Panc1 (cell line): ENCODE data around the gene FSD1. TPM values are rescaled to one million over a fixed set of nuclear protein-coding genes. Genes with fewer than 3 reads are reported as not detected.
A peak's percentile ranks its signal among the peaks of the same experiment; 100 is the strongest.

Source experiments
- ATAC-seq: fragments of 200-7000 bp; cut with Tn5 transposase; 2 replicates; pipeline ENCODE4 v1.9.1; 2020; ENCODE audit warnings: mild to moderate bottlenecking, moderate library complexity
- Bru-seq: library from RNA; stranded (reverse); fragments of 400-500 nt; gene quantifications from one replicate; lab custom pipeline; 2021; lab: Mats Ljungman, UMichigan
- BruChase-seq, 2 experiments: library from RNA; stranded (reverse); fragments of 400-500 nt; gene quantifications; one replicate each; lab custom pipeline; 2021; lab: Mats Ljungman, UMichigan
- BruUV-seq: library from RNA; stranded (reverse); fragments of 400-500 nt; replicated peaks from 2 replicates; lab custom pipeline; 2021; lab: Mats Ljungman, UMichigan
- CTCF ChIA-PET: fragments of 300-600 bp; sonication (Branson Sonifier 250); formaldehyde crosslinking; loops from one replicate; lab custom pipeline; 2022; ENCODE audit warnings: antibody characterized with exemption; lab: Charles Lee
- POLR2A ChIA-PET: fragments of 300-600 bp; sonication (Branson Sonifier 250); formaldehyde crosslinking; loops from one replicate; lab custom pipeline; 2022; ENCODE audit warnings: antibody characterized with exemption; lab: Charles Lee
- DNase-seq: peaks from one replicate; pipeline ENCODE4 v3.0.0-alpha.2; 2010; ENCODE audit warnings: low read depth, low spot score
- H3K27ac ChIP-seq: 2 replicates; pipeline ENCODE4 v1.5.1; 2011; ENCODE audit warnings: mild to moderate bottlenecking, low read length, inconsistent platforms
- H3K27me3 ChIP-seq: fragments of 200-500 bp; sonication (Bioruptor generic); 2 replicates; pipeline ENCODE4 v1.6.0; 2014; ENCODE audit warnings: low read length, inconsistent platforms; ENCODE audit not compliant: control insufficient read depth, insufficient read depth
- H3K36me3 ChIP-seq: fragments of 200-500 bp; sonication (Bioruptor generic); 2 replicates; pipeline ENCODE4 v1.5.1; 2014; ENCODE audit warnings: inconsistent platforms, mild to moderate bottlenecking, low read length, moderate library complexity; ENCODE audit not compliant: control insufficient read depth, insufficient read depth
- H3K4me1 ChIP-seq: 2 replicates; pipeline ENCODE4 v1.5.1; 2011; ENCODE audit warnings: inconsistent platforms, mild to moderate bottlenecking, low read length, moderate library complexity; ENCODE audit not compliant: control insufficient read depth, insufficient read depth
- H3K4me3 ChIP-seq, 2 experiments: 2 replicates each; pipeline ENCODE4 v1.5.1; 2011 to 2012; ENCODE audit warnings: low read depth in 2 of 2, low read length in 2 of 2, mild to moderate bottlenecking in 2 of 2, inconsistent platforms in 1 of 2, moderate library complexity in 1 of 2
- H3K9me3 ChIP-seq: fragments of 200-500 bp; sonication (Bioruptor generic); 2 replicates; pipeline ENCODE4 v1.5.1; 2014; ENCODE audit warnings: low read depth, mild to moderate bottlenecking, inconsistent platforms, low read length, moderate library complexity; ENCODE audit not compliant: control insufficient read depth, insufficient read depth
- CTCF ChIP-seq: fragments of 450-650 bp; IDR thresholded peaks from 2 replicates; pipeline ENCODE4 v1.5.1; 2017; ENCODE audit warnings: mild to moderate bottlenecking
- POLR2AphosphoS5 ChIP-seq: IDR thresholded peaks from 2 replicates; pipeline ENCODE4 v1.6.1; 2012; ENCODE audit warnings: mild to moderate bottlenecking, low read depth, low read length, moderate library complexity
- SIN3A ChIP-seq: IDR thresholded peaks from 2 replicates; pipeline ENCODE4 v1.6.1; 2012; ENCODE audit warnings: low read depth, mild to moderate bottlenecking, low read length, moderate library complexity, borderline replicate concordance; ENCODE audit not compliant: insufficient read depth
- TCF7L2 ChIP-seq: IDR thresholded peaks from 2 replicates; pipeline ENCODE4 v1.6.1; 2011; ENCODE audit warnings: mild to moderate bottlenecking, low read depth, low read length, inconsistent platforms
- in situ Hi-C: cut with HindIII; loops from 2 replicates; pipeline ENCODE4 v1.10.0; 2016; ENCODE audit warnings: low sequenced_read_pairs, low pct_unique_long_range_greater_than_20kb
- intact Hi-C: fragments of 100-400 bp; cut with micrococcal nuclease; formaldehyde crosslinking; loops from one replicate; pipeline ENCODE4 v1.10.0; 2022; ENCODE audit not compliant: unreplicated experiment
- long read RNA-seq: library from polyadenylated mRNA; unstranded; transcript quantifications from one replicate; pipeline ENCODE4 v2.0.0, GENCODE V29; 2021; ENCODE audit not compliant: unreplicated experiment
- polyA plus RNA-seq: library from polyadenylated mRNA; unstranded; fragments of >200 nt; gene quantifications from one replicate; pipeline ENCODE4 v1.2.1, GENCODE V29; 2012; ENCODE audit warnings: missing spikeins; ENCODE audit not compliant: insufficient read length
- total RNA-seq: library from RNA; stranded (reverse); gene quantifications from one replicate; pipeline ENCODE4 v1.2.1, GENCODE V29; 2021; ENCODE audit not compliant: unreplicated experiment
- TF ChIP-seq, protein P1 (sequence below), 2 experiments: IDR thresholded peaks; 2 replicates each; pipeline ENCODE4 v1.6.1; 2011 to 2012; ENCODE audit warnings: low read depth in 2 of 2, control low read depth in 1 of 2, low read length in 1 of 2, mild to moderate bottlenecking in 1 of 2, moderate library complexity in 1 of 2; ENCODE audit not compliant: insufficient read depth in 1 of 2

Gene FSD1
- total RNA-seq (12.1 TPM), Bru-seq, nascent RNA (percentile 43 among the genes with signal in this experiment), BruChase-seq, experiment 1, labeled RNA remaining after a 2-hour chase (percentile 49 among the genes with signal in this experiment), BruChase-seq, experiment 2, labeled RNA remaining after a 6-hour chase (percentile 49 among the genes with signal in this experiment)
- 31.9 TPM for polyA plus RNA-seq
- long read RNA-seq, transcript FSD1-201 (13 exons, 1,831 nt) = major isoform, 16 of 23 reads
- long read RNA-seq, partial matches to known transcripts = 1 of 23 reads
- long read RNA-seq, other reads (novel, unspliced or antisense) = 6 of 23 reads

GRCh38 chr19:4304538-4305256 lies at the start of gene FSD1:
TSS of gene FSD1 (plus strand) at chr19:4304598. CDS start at chr19:4304747, 149 bp downstream.
- Histone ChIP-seq H3K4me1 (peaks cover 5% of the 10 kb centered on the region), H3K9me3 (no peaks in the 10 kb centered on the region), H3K27ac (no peak within 1 kb of the TSS), H3K36me3 (no peaks in the 10 kb centered on the region), H3K4me3 (peak within 1 kb of the TSS; percentile 21 to 37; a peak in 3 of 4 replicates), H3K27me3 (no peaks in the 10 kb centered on the region)
- peak; percentile 94 for ATAC-seq
- intact Hi-C loops (no loop called here), in situ Hi-C loops (no loop called here)
- no peak for TF ChIP-seq CTCF
- TF ChIP-seq, protein P1, sequence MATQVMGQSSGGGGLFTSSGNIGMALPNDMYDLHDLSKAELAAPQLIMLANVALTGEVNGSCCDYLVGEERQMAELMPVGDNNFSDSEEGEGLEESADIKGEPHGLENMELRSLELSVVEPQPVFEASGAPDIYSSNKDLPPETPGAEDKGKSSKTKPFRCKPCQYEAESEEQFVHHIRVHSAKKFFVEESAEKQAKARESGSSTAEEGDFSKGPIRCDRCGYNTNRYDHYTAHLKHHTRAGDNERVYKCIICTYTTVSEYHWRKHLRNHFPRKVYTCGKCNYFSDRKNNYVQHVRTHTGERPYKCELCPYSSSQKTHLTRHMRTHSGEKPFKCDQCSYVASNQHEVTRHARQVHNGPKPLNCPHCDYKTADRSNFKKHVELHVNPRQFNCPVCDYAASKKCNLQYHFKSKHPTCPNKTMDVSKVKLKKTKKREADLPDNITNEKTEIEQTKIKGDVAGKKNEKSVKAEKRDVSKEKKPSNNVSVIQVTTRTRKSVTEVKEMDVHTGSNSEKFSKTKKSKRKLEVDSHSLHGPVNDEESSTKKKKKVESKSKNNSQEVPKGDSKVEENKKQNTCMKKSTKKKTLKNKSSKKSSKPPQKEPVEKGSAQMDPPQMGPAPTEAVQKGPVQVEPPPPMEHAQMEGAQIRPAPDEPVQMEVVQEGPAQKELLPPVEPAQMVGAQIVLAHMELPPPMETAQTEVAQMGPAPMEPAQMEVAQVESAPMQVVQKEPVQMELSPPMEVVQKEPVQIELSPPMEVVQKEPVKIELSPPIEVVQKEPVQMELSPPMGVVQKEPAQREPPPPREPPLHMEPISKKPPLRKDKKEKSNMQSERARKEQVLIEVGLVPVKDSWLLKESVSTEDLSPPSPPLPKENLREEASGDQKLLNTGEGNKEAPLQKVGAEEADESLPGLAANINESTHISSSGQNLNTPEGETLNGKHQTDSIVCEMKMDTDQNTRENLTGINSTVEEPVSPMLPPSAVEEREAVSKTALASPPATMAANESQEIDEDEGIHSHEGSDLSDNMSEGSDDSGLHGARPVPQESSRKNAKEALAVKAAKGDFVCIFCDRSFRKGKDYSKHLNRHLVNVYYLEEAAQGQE (IDR thresholded peaks at IDR 0.05; ENCODE audit: insufficient read depth in 1 of 2, low read depth in 2 of 2, low read length in 1 of 2) = no peak
- no peak for TF ChIP-seq SIN3A
- TF ChIP-seq POLR2AphosphoS5 = no peak
- TF ChIP-seq TCF7L2 = no peak
- BruUV-seq = no TSS peak
- DNase-seq = no peak
- CTCF ChIA-PET = interaction anchor here (0.5 kb wide), 1 partner anchor 76 kb away, joined by 5 read pairs; no protein-coding TSS in a partner anchor
- POLR2A ChIA-PET = interaction anchor here (0.6 to 0.7 kb wide), 3 partner anchors 56 to 1353 kb away, joined by 5 to 12 read pairs (median 6); no protein-coding TSS in a partner anchor

- Histone ChIP-seq H3K4me1 (no peaks in the 10 kb centered on the region), H3K27ac (no peak overlapping the region), H3K36me3 (no peaks in the 10 kb centered on the region), H3K27me3 (no peaks in the 10 kb centered on the region), H3K9me3 (no peaks in the 10 kb centered on the region), H3K4me3 (no peak overlapping the region)
- ATAC-seq = no peak; the same call in 1 of the 2 replicates
- ChIA-PET CTCF (no interaction called here), POLR2A (no interaction called here)
- in situ Hi-C loops (no loop called here), intact Hi-C loops (no loop called here)
- TF ChIP-seq CTCF (no peak), TCF7L2 (no peak), POLR2AphosphoS5 (no peak), SIN3A (no peak)
- TF ChIP-seq, protein P1 (IDR thresholded peaks at IDR 0.05; ENCODE audit: insufficient read depth in 1 of 2, low read depth in 2 of 2, low read length in 1 of 2) = no peak
- no peak for DNase-seq
- no TSS peak for BruUV-seq
These were observed 47.8 kb upstream of the FSD1 start for GRCh38 chr19:4256563-4256962.
